Thoracic aorta (tissue), 2 donors: ENCODE data around the gene ERI3. TPM values are rescaled to one million over a fixed set of nuclear protein-coding genes. Genes with fewer than 3 reads are reported as not detected.

Experiments
- ATAC-seq: fragments of 150-250 bp; one replicate; pipeline ENCODE4 v1.8.0; 2017; ENCODE audit warnings: low read depth; ENCODE audit not compliant: insufficient number of reproducible peaks, low FRiP score
- DNase-seq: peaks from one replicate; pipeline ENCODE4 v3.0.0-alpha.2; 2020; ENCODE audit warnings: low spot score
- H3K27ac ChIP-seq, 2 donors: fragments of 200-600 bp; sonication (generic); 1 replicate in 1 of 2; 2 replicates in 1 of 2; pipeline ENCODE4 v1.5.1; 2016; ENCODE audit warnings: mild to moderate bottlenecking in 2 of 2, moderate library complexity in 2 of 2
- H3K27me3 ChIP-seq: fragments of 200-600 bp; sonication (generic); replicated peaks from 2 replicates; pipeline ENCODE4 v1.6.0; 2016; ENCODE audit warnings: mild to moderate bottlenecking; ENCODE audit not compliant: insufficient read depth
- H3K36me3 ChIP-seq: fragments of 200-600 bp; sonication (generic); one replicate; pipeline ENCODE4 v1.5.1; 2016
- H3K4me1 ChIP-seq, 2 donors: fragments of 200-600 bp; sonication (generic); 1 replicate in 1 of 2; 2 replicates in 1 of 2; pipeline versions ENCODE4 v1.5.1 to v1.6.0; 2016; ENCODE audit warnings: low read depth in 2 of 2, mild to moderate bottlenecking in 1 of 2; ENCODE audit not compliant: control insufficient read depth in 1 of 2
- H3K4me3 ChIP-seq: fragments of 200-600 bp; sonication (generic); 2 replicates; pipeline ENCODE4 v1.5.1; 2016; ENCODE audit warnings: mild to moderate bottlenecking
- H3K9me3 ChIP-seq: fragments of 200-600 bp; sonication (generic); 2 replicates; pipeline ENCODE4 v1.5.1; 2016
- total RNA-seq, 2 donors: library from RNA; depleted of rRNA; stranded (reverse); fragments of >200 nt; gene quantifications; one replicate each; pipeline versions ENCODE4 v1.1.0 to v1.2.3, GENCODE V29; 2016
- TF ChIP-seq, protein P1 (sequence below): fragments of 200-600 bp; sonication (generic); IDR thresholded peaks from one replicate; pipeline ENCODE4 v1.5.1; 2019; ENCODE audit warnings: antibody characterized with exemption

ERI3 gene
- total RNA-seq, 2 donors from 2014 or later = 41.5 to 96.3 TPM

DNA sequence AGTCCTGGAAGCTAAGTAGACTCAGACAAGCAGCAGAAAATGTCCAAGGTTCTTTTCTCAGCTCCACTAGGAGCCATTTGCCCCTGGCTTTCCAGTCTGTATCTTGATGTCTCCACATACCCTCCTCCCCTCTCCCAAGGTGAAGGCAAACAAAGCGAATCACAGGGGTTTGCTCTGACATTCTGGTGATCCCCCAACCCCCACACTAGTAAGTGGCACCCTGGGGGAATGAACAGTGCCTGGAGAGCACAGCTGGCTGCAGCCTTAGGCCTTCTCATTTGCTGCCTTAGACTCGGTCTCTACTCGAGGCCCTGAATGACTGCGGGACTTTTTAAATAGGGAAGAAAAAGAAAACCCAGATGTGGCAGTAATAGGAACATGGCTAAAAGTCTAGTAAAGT is 15.3 kb downstream of the ERI3 start:
- peaks cover 0 to 5% of the 10 kb centered on the region in 2 donors for H3K4me1 ChIP-seq
- no peak for ATAC-seq
- no peak overlapping the region for H3K4me3 ChIP-seq
- no peak overlapping the region for H3K27ac ChIP-seq
- H3K9me3 ChIP-seq = no peaks in the 10 kb centered on the region
- TF ChIP-seq, protein P1, sequence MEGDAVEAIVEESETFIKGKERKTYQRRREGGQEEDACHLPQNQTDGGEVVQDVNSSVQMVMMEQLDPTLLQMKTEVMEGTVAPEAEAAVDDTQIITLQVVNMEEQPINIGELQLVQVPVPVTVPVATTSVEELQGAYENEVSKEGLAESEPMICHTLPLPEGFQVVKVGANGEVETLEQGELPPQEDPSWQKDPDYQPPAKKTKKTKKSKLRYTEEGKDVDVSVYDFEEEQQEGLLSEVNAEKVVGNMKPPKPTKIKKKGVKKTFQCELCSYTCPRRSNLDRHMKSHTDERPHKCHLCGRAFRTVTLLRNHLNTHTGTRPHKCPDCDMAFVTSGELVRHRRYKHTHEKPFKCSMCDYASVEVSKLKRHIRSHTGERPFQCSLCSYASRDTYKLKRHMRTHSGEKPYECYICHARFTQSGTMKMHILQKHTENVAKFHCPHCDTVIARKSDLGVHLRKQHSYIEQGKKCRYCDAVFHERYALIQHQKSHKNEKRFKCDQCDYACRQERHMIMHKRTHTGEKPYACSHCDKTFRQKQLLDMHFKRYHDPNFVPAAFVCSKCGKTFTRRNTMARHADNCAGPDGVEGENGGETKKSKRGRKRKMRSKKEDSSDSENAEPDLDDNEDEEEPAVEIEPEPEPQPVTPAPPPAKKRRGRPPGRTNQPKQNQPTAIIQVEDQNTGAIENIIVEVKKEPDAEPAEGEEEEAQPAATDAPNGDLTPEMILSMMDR = no peak
- peaks cover 18% of the 10 kb centered on the region for H3K36me3 ChIP-seq
- DNase-seq = no peak
- no peaks in the 10 kb centered on the region for H3K27me3 ChIP-seq

- Histone ChIP-seq H3K4me1 (no peaks in the 10 kb centered on the region), H3K4me3 (no peak overlapping the region), H3K36me3 (peaks cover 18% of the 10 kb centered on the region), H3K27me3 (no peaks in the 10 kb centered on the region), H3K9me3 (no peaks in the 10 kb centered on the region), H3K27ac (no peak overlapping the region)
- DNase-seq (no peak), ATAC-seq (no peak)
- TF ChIP-seq, protein P1 = no peak
These were observed 16.9 kb downstream of the ERI3 start for GRCh38 chr1:44338136-44338535.

DNA sequence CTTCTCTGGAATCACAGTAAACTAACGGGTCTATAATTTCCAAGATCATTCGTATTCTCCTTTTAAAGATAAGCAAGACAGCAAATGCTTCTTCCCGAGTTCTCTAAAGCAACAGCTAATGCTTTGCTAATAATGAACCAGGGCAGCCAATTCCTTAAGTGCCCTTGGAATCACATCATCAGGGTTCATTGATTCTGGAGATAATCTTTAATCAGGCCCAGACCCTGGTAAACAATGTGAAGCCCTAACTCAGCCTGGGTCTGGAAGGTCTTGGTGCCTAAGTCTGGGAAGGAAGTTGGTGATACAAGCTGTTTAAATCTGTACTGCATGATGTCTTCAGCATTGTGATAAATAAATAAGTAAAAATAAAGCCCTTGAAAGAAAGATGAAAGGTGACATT is 18.4 kb downstream of the ERI3 start:
- DNase-seq = no peak
- ATAC-seq = no peak
- H3K27me3 ChIP-seq = no peaks in the 10 kb centered on the region
- H3K27ac ChIP-seq = no peak overlapping the region
- H3K9me3 ChIP-seq = no peaks in the 10 kb centered on the region
- no peak overlapping the region for H3K4me3 ChIP-seq
- peaks cover 22% of the 10 kb centered on the region for H3K36me3 ChIP-seq
- H3K4me1 ChIP-seq = no peaks in the 10 kb centered on the region
- TF ChIP-seq, protein P1 = no peak

- DNase-seq (no peak), ATAC-seq (no peak)
- Histone ChIP-seq H3K4me3 (no peak overlapping the region), H3K27ac (no peak overlapping the region), H3K27me3 (no peaks in the 10 kb centered on the region), H3K36me3 (peaks cover 22% of the 10 kb centered on the region), H3K9me3 (no peaks in the 10 kb centered on the region), H3K4me1 (no peaks in the 10 kb centered on the region)
- TF ChIP-seq, protein P1 = no peak
These were observed 20.1 kb downstream of the ERI3 start for GRCh38 chr1:44334968-44335367.

DNA sequence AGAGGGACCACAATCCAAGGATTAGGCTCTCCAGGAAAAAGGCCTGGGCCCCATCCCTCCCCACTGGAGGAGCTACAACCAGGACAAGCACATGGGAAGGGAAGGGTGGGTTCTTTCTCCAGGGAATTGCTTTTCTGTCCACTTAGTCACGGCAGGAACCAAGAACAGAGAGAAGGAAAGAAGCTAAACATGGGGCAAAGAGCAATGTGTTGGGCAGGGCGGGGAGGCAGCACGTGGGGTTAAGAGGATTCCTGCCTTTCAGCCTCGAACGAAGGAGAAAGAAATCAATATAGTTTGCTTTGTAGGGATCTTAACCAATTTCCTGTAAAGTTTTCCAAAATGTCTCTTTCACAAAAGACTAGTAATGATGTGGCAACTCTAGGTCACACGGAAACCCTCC is 21.7 kb downstream of the ERI3 start:
- H3K36me3 ChIP-seq = peaks cover 21% of the 10 kb centered on the region
- TF ChIP-seq, protein P1 = no peak
- no peaks in the 10 kb centered on the region for H3K9me3 ChIP-seq
- H3K4me1 ChIP-seq = peaks cover 2 to 9% of the 10 kb centered on the region in 2 donors
- H3K27me3 ChIP-seq = no peaks in the 10 kb centered on the region
- H3K27ac ChIP-seq = no peak overlapping the region
- no peak overlapping the region for H3K4me3 ChIP-seq
- ATAC-seq = no peak
- DNase-seq = no peak
